Liver (tissue), 9 donors: ENCODE results near the gene FAM89A. TPM values are rescaled to one million over a fixed set of nuclear protein-coding genes. Genes with fewer than 3 reads are reported as not detected.

Experiments used
- DNase-seq: peaks from one replicate; pipeline ENCODE4 v3.0.0-alpha.2; 2017; ENCODE audit warnings: low spot score
- H3K27ac ChIP-seq, 2 donors: one replicate each; pipeline ENCODE4 v1.7.0; 2013; ENCODE audit warnings: inconsistent platforms in 2 of 2, low read length in 2 of 2, control low read depth in 1 of 2, low read depth in 1 of 2, mild to moderate bottlenecking in 1 of 2
- H3K27me3 ChIP-seq, 4 donors: one replicate each; pipeline versions ENCODE4 v1.6.1 to v1.7.0; 2013; ENCODE audit warnings: low read length in 3 of 4, inconsistent platforms in 1 of 4, mild to moderate bottlenecking in 1 of 4, moderate library complexity in 1 of 4; ENCODE audit not compliant: control insufficient read depth in 4 of 4, insufficient read depth in 4 of 4
- H3K36me3 ChIP-seq, 4 donors: one replicate each; pipeline versions ENCODE4 v1.6.1 to v1.7.0; 2013; ENCODE audit warnings: low read length in 3 of 4, mild to moderate bottlenecking in 3 of 4, low read depth in 1 of 4, moderate library complexity in 1 of 4; ENCODE audit not compliant: control insufficient read depth in 4 of 4, insufficient read depth in 3 of 4
- H3K4me1 ChIP-seq, 4 donors: one replicate each; pipeline versions ENCODE4 v1.6.1 to v1.7.0; 2013; ENCODE audit warnings: low read length in 3 of 4, mild to moderate bottlenecking in 3 of 4, moderate library complexity in 1 of 4; ENCODE audit not compliant: control insufficient read depth in 4 of 4, insufficient read depth in 4 of 4
- H3K4me3 ChIP-seq, 3 donors: one replicate each; pipeline versions ENCODE4 v1.6.1 to v1.7.0; 2013; ENCODE audit warnings: low read length in 3 of 3, control low read depth in 1 of 3, low read depth in 1 of 3, mild to moderate bottlenecking in 1 of 3
- H3K9ac ChIP-seq, 2 donors: one replicate each; pipeline ENCODE4 v1.7.0; 2013; ENCODE audit warnings: low read length in 2 of 2, mild to moderate bottlenecking in 2 of 2, moderate library complexity in 2 of 2, control low read depth in 1 of 2, low read depth in 1 of 2
- H3K9me3 ChIP-seq, 4 donors: one replicate each; pipeline versions ENCODE4 v1.6.1 to v1.7.0; 2013; ENCODE audit warnings: low read length in 3 of 4; ENCODE audit not compliant: control insufficient read depth in 4 of 4
- FOXA2 ChIP-seq: IDR thresholded peaks from 2 replicates; pipeline ENCODE4 v1.6.1; 2016; ENCODE audit warnings: antibody characterized with exemption
- HNF4A ChIP-seq, 2 donors: conservative IDR thresholded peaks; 2 replicates each; pipeline ENCODE4 v1.6.1; 2016; ENCODE audit warnings: antibody characterized with exemption in 2 of 2, mild to moderate bottlenecking in 2 of 2
- NR2F2 ChIP-seq: IDR thresholded peaks from 2 replicates; pipeline ENCODE4 v1.6.1; 2016; ENCODE audit warnings: antibody characterized with exemption
- RAD21 ChIP-seq, 2 donors: IDR thresholded peaks; 2 replicates each; pipeline ENCODE4 v1.6.1; 2016; ENCODE audit warnings: antibody characterized with exemption in 2 of 2, mild to moderate bottlenecking in 2 of 2
- RXRA ChIP-seq, 2 donors: IDR thresholded peaks; 2 replicates each; pipeline ENCODE4 v1.6.1; 2017 to 2018; ENCODE audit warnings: antibody characterized with exemption in 2 of 2, mild to moderate bottlenecking in 1 of 2
- SP1 ChIP-seq: IDR thresholded peaks from 2 replicates; pipeline ENCODE4 v1.6.1; 2018; ENCODE audit warnings: antibody characterized with exemption, mild to moderate bottlenecking
- TAF1 ChIP-seq: conservative IDR thresholded peaks from 2 replicates; pipeline ENCODE4 v1.6.1; 2016; ENCODE audit warnings: antibody characterized with exemption, mild to moderate bottlenecking
- WGBS: extraction: QIAGEN DNeasy Blood & Tissue Kit; methylation state at CpG from one replicate; pipeline ENCODE4 v1.1.7; 2013; 5-methylcytosine and 5-hydroxymethylcytosine counted together
- polyA plus RNA-seq, 2 donors: library from polyadenylated mRNA; stranded (reverse) in 1 of 2; unstranded in 1 of 2; fragments of 200-250 nt in 1 of 2; fragments of >200 nt in 1 of 2; fragmentation: Nextera tagmentation in 1 of 2; extraction: Ambion mirVana in 1 of 2; gene quantifications; one replicate each; pipeline versions ENCODE4 v1.2.1 to v1.2.3, GENCODE V29; 2013 to 2015
- total RNA-seq, 2 donors: library from RNA; depleted of rRNA; stranded (reverse); fragments of >200 nt; gene quantifications; one replicate each; pipeline ENCODE4 v1.2.3, GENCODE V29; 2014
- TF ChIP-seq, protein P1 (sequence below): fragments of 150-350 bp; IDR thresholded peaks from 2 replicates; pipeline ENCODE4 v1.5.1; 2017; ENCODE audit warnings: improper control_type of control experiment, low read depth, low read length; ENCODE audit not compliant: missing input control
- TF ChIP-seq, protein P2 (sequence below): IDR thresholded peaks from 2 replicates; pipeline ENCODE4 v1.6.1; 2016; ENCODE audit warnings: antibody characterized with exemption, mild to moderate bottlenecking
- TF ChIP-seq, protein P3 (sequence below): IDR thresholded peaks from 2 replicates; pipeline ENCODE4 v1.6.1; 2016; ENCODE audit warnings: antibody characterized with exemption
- TF ChIP-seq, protein P4 (sequence below): IDR thresholded peaks from 2 replicates; pipeline ENCODE4 v1.6.1; 2016; ENCODE audit warnings: antibody characterized with exemption
- donor health status: healthy.
- donor health status: healthy.
- donor health status: healthy.
- donor health status: healthy.
- donor health status: healthy.

Gene FAM89A
- total and polyA plus RNA-seq, 4 donors = 5.3 to 8.8 (median 8.1) TPM

DNA sequence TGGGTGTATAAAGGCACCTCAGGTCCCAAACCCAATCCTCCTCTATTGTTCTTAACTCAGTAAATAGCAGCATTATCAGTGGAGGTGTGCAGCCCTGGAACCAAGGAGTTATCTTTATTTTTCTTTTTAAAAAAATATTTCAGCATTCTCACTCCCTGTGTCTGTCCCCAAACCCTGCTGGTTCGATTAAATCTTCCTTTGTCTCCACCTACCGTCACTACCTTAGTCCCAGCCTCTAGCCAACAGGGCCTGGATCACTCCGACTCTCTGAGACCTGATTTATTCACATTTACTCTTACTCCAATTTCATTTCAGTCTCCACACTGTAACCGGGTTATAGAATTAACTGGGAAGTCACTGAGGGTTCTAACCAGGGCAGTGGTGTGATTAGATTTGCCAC lies 39.1 kb upstream of the FAM89A start:
- TF ChIP-seq, protein P1, sequence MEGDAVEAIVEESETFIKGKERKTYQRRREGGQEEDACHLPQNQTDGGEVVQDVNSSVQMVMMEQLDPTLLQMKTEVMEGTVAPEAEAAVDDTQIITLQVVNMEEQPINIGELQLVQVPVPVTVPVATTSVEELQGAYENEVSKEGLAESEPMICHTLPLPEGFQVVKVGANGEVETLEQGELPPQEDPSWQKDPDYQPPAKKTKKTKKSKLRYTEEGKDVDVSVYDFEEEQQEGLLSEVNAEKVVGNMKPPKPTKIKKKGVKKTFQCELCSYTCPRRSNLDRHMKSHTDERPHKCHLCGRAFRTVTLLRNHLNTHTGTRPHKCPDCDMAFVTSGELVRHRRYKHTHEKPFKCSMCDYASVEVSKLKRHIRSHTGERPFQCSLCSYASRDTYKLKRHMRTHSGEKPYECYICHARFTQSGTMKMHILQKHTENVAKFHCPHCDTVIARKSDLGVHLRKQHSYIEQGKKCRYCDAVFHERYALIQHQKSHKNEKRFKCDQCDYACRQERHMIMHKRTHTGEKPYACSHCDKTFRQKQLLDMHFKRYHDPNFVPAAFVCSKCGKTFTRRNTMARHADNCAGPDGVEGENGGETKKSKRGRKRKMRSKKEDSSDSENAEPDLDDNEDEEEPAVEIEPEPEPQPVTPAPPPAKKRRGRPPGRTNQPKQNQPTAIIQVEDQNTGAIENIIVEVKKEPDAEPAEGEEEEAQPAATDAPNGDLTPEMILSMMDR = no peak
- no peak for TF ChIP-seq NR2F2
- no peak overlapping the region for H3K9ac ChIP-seq

DNA sequence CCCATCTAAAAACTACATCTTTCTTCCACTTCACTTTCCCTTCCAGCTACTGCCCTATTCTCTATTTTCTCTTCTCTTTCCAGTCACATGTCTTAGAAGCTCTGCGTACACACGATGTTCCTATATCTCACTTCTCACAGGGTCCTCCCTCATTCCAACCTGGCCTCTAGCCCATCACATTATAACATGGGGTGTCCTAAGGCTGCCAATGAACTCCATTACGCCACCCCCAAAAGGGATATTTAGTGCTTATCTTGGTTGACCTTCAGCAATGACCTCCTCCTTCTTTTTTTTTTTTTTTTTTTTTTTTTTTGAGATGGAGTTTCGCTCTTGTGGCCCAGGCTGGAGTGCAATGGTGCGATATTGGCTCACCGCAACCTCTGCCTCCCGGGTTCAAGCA lies 38.2 kb upstream of the FAM89A start:
- H3K27me3 ChIP-seq = no peaks in the 10 kb centered on the region
- H3K9me3 ChIP-seq = no peaks in the 10 kb centered on the region
- no peaks in the 10 kb centered on the region for H3K36me3 ChIP-seq
- H3K9ac ChIP-seq = no peak overlapping the region
- no peak overlapping the region for H3K4me3 ChIP-seq
- WGBS = 90% methylated on average over 7 of the region's 7 CpGs
- H3K4me1 ChIP-seq = no peaks in the 10 kb centered on the region
- no peak overlapping the region for H3K27ac ChIP-seq
- DNase-seq = no peak
- TF ChIP-seq RXRA (IDR thresholded peaks at IDR 0.05) (no peak), HNF4A (conservative IDR thresholded peaks at IDR 0.05) (no peak), RAD21 (IDR thresholded peaks at IDR 0.05) (no peak), SP1 (no peak), FOXA2 (no peak), TAF1 (no peak)
- TF ChIP-seq, protein P2, sequence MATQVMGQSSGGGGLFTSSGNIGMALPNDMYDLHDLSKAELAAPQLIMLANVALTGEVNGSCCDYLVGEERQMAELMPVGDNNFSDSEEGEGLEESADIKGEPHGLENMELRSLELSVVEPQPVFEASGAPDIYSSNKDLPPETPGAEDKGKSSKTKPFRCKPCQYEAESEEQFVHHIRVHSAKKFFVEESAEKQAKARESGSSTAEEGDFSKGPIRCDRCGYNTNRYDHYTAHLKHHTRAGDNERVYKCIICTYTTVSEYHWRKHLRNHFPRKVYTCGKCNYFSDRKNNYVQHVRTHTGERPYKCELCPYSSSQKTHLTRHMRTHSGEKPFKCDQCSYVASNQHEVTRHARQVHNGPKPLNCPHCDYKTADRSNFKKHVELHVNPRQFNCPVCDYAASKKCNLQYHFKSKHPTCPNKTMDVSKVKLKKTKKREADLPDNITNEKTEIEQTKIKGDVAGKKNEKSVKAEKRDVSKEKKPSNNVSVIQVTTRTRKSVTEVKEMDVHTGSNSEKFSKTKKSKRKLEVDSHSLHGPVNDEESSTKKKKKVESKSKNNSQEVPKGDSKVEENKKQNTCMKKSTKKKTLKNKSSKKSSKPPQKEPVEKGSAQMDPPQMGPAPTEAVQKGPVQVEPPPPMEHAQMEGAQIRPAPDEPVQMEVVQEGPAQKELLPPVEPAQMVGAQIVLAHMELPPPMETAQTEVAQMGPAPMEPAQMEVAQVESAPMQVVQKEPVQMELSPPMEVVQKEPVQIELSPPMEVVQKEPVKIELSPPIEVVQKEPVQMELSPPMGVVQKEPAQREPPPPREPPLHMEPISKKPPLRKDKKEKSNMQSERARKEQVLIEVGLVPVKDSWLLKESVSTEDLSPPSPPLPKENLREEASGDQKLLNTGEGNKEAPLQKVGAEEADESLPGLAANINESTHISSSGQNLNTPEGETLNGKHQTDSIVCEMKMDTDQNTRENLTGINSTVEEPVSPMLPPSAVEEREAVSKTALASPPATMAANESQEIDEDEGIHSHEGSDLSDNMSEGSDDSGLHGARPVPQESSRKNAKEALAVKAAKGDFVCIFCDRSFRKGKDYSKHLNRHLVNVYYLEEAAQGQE = no peak
- TF ChIP-seq, protein P3, sequence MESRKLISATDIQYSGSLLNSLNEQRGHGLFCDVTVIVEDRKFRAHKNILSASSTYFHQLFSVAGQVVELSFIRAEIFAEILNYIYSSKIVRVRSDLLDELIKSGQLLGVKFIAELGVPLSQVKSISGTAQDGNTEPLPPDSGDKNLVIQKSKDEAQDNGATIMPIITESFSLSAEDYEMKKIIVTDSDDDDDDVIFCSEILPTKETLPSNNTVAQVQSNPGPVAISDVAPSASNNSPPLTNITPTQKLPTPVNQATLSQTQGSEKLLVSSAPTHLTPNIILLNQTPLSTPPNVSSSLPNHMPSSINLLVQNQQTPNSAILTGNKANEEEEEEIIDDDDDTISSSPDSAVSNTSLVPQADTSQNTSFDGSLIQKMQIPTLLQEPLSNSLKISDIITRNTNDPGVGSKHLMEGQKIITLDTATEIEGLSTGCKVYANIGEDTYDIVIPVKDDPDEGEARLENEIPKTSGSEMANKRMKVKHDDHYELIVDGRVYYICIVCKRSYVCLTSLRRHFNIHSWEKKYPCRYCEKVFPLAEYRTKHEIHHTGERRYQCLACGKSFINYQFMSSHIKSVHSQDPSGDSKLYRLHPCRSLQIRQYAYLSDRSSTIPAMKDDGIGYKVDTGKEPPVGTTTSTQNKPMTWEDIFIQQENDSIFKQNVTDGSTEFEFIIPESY = no peak
- TF ChIP-seq, protein P4, sequence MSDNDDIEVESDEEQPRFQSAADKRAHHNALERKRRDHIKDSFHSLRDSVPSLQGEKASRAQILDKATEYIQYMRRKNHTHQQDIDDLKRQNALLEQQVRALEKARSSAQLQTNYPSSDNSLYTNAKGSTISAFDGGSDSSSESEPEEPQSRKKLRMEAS = no peak
- TF ChIP-seq, protein P1 = no peak

More for the DNA sequence above, 39.1 kb upstream of the FAM89A start:
- Histone ChIP-seq H3K4me1 (no peaks in the 10 kb centered on the region), H3K9me3 (no peaks in the 10 kb centered on the region), H3K4me3 (no peak overlapping the region), H3K27me3 (no peaks in the 10 kb centered on the region), H3K36me3 (no peaks in the 10 kb centered on the region), H3K27ac (no peak overlapping the region)
- no peak for DNase-seq
- 80% methylated on average over 4 of the region's 4 CpGs for WGBS
